Neural progenitor cell (in vitro differentiated cells): ENCODE measurements around the gene CHST3.
"Not testable (repeated sequence)": the region's sequence is repeated elsewhere in the genome, so short reads cannot be mapped to it uniquely, and the experiment has no call there.

Source experiments
- CTCF ChIP-seq: fragments of 200-600 bp; sonication (generic); IDR thresholded peaks from 2 replicates; pipeline ENCODE4 v1.5.1; 2017; ENCODE audit warnings: antibody characterized with exemption, mild to moderate bottlenecking
- EZH2 ChIP-seq: fragments of 200-600 bp; sonication (generic); IDR thresholded peaks from 2 replicates; pipeline ENCODE4 v1.6.1; 2017; ENCODE audit warnings: antibody characterized with exemption, mild to moderate bottlenecking, moderate library complexity

- not testable (repeated sequence) for TF ChIP-seq CTCF, EZH2
These were observed 24.7 kb downstream of the CHST3 start for GRCh38 chr10:71988895-71989294.
